NCI-H1930 (cell line): ENCODE measurements around the gene COX7A2L.
"Not testable (repeated sequence)": the region's sequence is repeated elsewhere in the genome, so short reads cannot be mapped to it uniquely, and the experiment has no call there.

Source experiments
- DNase-seq, 2 experiments: peaks; one replicate each; lab custom pipeline; 2025; lab: John Stamatoyannopoulos, UW

The COX7A2L gene

DNA sequence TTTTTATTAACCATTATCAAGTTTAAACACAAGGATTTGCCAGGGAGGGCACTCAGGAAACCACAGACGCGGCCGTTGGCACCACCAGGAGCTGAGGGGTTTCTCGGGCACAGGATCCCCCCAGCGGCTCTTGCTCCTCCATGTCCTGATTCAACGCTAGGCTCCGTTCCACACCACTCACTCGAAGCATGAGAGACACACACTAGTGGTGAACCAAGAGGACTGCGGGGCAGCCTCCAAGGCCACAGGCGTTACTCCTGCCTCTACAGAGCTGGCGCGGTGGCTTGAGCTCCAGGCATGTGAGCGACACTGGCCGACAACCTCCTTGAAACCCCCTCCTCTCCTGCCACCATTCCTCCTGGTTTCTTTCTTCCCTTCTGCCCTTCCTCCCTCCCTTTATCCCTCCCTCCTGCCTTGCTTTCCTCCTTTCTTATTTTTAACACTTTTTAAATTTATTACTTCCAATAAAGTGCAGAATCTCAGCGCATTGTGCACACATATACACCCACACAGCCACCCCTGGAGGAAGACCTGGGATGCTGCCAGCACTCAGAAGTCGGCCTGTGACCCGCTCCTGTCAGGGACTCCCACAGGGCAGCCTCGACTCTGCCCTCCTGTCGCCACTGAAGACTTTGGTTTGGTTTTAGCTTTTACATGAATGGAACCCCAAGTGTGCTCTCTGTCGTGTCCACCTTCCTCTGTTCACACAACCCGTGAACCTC lies 21.7 kb downstream of the COX7A2L start:
- DNase-seq = no peak

GRCh38 chr2:42338567-42339190 lies 22.3 kb downstream of the COX7A2L start:
- no peak for DNase-seq

GRCh38 chr2:42337846-42338566 lies 23.0 kb downstream of the COX7A2L start:
- no peak for DNase-seq

DNA sequence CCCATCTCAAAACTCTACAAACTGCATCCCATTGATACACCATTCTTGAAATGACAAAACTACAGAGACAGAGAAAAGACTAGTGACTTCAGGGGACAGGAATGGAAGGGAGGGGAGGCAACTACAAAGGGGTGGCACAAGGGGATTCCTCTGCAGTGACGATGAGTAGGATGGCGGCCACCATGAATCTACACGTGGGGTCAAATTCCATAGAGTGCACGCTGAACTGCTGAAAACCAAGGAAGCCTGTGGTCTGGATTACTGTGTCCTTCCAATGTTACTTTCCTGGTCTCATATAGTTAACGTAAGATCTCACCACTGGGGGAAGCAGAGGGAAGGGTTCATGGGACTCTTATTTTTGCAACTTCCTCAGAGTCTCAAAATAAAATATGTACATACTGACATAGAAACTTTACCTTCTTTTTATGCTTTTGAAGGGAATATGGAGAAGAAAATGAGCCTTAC lies 23.6 kb downstream of the COX7A2L start:
- no peak for DNase-seq

DNA sequence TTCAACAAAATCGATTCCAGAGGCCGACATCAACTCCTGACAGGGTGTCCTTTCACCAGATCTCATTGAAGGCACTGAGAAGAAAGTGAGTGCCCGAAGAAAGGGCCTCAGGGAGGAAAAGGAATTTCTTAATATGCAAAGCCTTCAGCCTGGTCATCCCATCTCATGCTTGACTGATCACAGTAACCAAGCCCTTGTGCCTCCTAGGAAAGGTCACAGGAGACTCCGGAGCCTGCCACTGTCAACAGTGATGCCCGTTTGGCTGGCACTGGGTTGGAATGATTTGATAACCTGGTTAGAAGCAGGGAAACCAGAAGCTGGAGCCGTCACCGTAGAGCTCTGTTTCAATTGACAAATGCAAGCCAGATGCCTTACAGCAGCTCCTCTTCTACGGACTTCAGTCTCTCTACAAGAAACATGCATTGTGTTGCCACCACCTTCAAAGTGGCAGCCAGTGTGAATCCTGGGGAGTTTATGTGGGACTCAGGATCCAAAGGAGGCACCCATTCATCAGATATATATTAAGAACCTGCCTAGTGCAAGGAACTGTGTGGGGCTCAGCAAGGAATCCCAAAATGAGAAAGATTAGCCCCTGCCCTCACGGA lies 24.6 kb downstream of the COX7A2L start:
- DNase-seq = no peak

- no peak for DNase-seq
These were observed 25.4 kb downstream of the COX7A2L start for GRCh38 chr2:42335514-42336104.

DNA sequence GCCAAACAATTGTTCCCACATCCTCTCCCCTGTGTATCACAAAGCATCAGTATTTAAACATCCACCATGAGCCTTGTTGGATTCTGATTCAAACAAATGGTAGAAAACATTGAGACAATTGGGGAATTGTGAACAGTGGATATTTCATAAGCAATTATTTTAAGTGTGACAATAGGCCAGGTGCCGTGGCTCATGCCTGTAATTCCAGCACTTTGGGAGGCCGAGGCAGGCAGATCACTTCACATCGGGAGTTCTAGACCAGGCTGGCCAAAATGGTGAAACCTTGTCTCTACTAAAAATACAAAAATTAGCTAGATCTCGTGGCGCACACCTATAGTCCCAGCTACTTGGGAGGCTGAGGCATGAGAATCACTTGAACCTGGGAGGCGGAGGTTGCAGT lies 26.2 kb downstream of the COX7A2L start:
- DNase-seq = not testable (repeated sequence)

DNA sequence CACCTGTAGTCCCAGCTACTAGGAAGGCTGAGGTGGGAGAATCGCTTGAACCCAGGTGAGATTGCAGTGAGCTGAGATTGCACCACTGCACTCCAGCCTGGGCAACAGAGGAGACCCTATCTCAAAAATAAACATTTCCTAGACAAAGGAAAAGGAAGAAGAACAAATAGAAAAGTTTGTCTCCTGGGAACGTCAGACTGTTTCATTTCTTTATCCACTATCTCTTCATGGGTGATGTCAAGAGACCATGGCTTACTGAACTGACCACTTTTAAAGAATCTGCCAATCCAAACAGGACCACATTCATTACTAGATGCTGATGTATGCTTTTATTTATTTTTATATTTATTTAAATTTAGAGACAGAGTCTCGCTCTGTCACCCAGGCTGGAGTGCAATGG lies 26.8 kb downstream of the COX7A2L start:
- DNase-seq = no peak

DNA sequence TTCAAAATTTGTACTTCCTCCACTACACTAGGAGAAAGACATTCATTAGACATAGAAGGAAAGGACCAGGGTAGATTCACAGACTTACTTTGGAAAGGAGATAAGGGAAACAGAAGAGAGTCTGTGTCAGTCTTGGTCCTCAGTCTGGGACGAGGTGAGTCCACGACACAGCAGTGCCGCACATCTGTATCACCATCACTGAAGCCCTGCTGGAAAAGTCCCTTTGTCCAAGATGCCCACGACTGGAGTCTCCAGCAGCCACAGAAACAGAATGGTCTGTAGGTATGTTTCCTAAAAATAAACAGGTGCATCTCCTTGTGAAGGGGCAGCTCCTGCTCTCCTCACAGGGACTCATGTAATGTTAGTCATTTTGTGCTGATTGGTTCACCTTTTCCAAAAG lies 27.4 kb downstream of the COX7A2L start:
- DNase-seq = no peak

- DNase-seq = no peak
These were observed 28.4 kb downstream of the COX7A2L start for GRCh38 chr2:42332575-42332974.

GRCh38 chr2:42331569-42332284 lies 29.3 kb downstream of the COX7A2L start:
- DNase-seq = no peak

DNA sequence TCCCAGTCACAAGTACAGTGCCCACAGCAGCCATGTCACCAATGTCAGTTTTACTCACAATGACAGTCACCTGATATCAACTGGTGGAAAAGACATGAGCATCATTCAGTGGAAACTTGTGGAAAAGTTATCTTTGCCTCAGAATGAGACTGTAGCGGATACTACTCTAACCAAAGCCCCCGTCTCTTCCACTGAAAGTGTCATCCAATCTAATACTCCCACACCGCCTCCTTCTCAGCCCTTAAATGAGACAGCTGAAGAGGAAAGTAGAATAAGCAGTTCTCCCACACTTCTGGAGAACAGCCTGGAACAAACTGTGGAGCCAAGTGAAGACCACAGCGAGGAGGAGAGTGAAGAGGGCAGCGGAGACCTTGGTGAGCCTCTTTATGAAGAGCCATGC lies 31.3 kb downstream of the COX7A2L start:
- no peak for DNase-seq

GRCh38 chr2:42328923-42329322 lies 32.1 kb downstream of the COX7A2L start:
- no peak for DNase-seq

- no peak for DNase-seq
These were observed 32.7 kb downstream of the COX7A2L start for GRCh38 chr2:42328148-42328833.

DNA sequence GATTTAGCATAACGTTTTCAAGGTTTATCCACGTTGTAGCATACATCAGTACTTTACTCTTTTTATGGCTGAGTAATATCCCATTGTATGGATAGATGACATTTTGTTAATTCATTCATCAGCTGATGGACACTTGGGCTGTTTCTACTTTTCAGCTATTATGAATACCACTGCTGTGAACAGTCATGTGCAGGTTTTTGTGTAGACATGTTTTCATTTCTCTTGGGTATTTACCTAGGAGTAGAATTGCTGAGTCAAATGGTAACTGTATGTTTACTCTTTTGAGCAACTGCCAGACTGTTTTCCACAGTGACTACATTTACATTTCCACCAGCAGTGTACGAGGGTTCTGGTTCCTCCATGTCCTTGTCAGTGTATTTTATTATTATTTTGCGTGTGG lies 33.9 kb downstream of the COX7A2L start:
- DNase-seq = no peak

DNA sequence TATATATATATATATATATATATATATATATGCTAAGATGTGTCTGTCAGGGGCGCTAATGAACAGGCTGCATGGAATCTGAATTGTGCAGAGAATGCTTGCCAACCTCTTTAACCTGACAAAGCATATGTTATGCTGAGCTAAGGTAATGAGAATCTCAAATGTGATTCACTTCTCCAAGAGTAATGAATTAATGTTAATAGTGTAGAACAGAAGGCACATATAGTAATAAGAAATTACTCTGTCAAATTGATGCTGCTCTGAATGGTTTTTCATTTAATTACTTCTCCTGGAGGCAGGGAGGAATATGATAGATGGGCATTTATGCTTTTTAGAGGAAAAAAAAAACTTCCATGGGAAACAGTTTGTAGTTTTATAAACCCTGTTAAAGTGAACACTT lies 35.4 kb downstream of the COX7A2L start:
- DNase-seq = no peak

GRCh38 chr2:42324949-42325348 lies 36.1 kb downstream of the COX7A2L start:
- DNase-seq = no peak

DNA sequence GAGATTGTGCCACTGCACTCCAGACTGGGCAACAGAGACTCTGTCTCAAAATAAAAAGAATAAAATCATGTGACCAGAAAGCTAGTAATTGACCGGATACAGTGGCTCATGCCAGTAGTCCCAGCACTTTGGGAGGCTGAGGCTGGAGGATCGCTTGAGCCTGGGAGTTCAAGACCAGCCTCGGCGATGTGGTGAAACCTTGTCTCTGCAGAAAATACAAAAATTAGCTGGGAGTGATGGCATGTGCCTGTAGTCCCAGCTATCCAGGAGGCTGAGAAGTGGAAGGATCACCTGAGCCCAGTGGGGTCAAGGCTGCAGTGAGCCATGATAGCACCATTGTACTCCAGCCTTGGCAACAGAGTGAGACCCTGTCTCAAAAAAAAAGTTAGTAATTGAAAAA lies 36.8 kb downstream of the COX7A2L start:
- DNase-seq = no peak

GRCh38 chr2:42321452-42322064 lies 39.5 kb downstream of the COX7A2L start:
- no peak for DNase-seq

- DNase-seq = no peak
These were observed 41.8 kb downstream of the COX7A2L start for GRCh38 chr2:42319265-42319664.

- DNase-seq = no peak
These were observed 43.1 kb downstream of the COX7A2L start for GRCh38 chr2:42317945-42318344.
